NB4 (cell line): ENCODE measurements around the gene SCAMP4.
A peak's percentile ranks its signal among the peaks of the same experiment; 100 is the strongest.

Experiments used
- CTCF ChIP-seq: IDR thresholded peaks from one replicate; pipeline ENCODE4 v1.5.1; 2012; ENCODE audit warnings: low read depth, low read length
- MAX ChIP-seq: IDR thresholded peaks from 2 replicates; pipeline ENCODE4 v1.6.1; 2011; ENCODE audit warnings: low read depth, low read length
- MYC ChIP-seq: IDR thresholded peaks from 2 replicates; pipeline ENCODE4 v1.6.1; 2011; ENCODE audit warnings: low read depth, low read length
- POLR2A ChIP-seq: IDR thresholded peaks from 2 replicates; pipeline ENCODE4 v1.6.1; 2011; ENCODE audit warnings: mild to moderate bottlenecking; ENCODE audit not compliant: insufficient read length; ENCODE audit errors: extremely low read depth

- TF ChIP-seq POLR2A (peak; percentile 9), CTCF (no peak), MYC (no peak), MAX (no peak)
Measured at GRCh38 chr19:1856345-1856697, 48.9 kb upstream of the SCAMP4 start.
